G401 (cell line): ENCODE results near the gene NPIPB4. TPM values are rescaled to one million over a fixed set of nuclear protein-coding genes. Genes with fewer than 3 reads are reported as not detected.
"Not testable (repeated sequence)": the region's sequence is repeated elsewhere in the genome, so short reads cannot be mapped to it uniquely, and the experiment has no call there.

ENCODE experiments used
- DNase-seq: peaks from one replicate; pipeline ENCODE4 v3.0.0-alpha.2; 2015; ENCODE audit warnings: low spot score
- in situ Hi-C: cut with HindIII; loops from 2 replicates; pipeline ENCODE4 v1.10.0; 2016; ENCODE audit warnings: low sequenced_read_pairs, mixed read lengths
- total RNA-seq: library from RNA; depleted of rRNA; stranded (reverse); fragments of >200 nt; shearing (Covaris generic); gene quantifications from 2 replicates; pipeline ENCODE4 v1.2.3, GENCODE V29; 2014; rRNA removed

The NPIPB4 gene
- total RNA-seq = 7.4 and 14.8 TPM in 2 replicates

GRCh38 chr16:21857656-21858055, at the start of gene NPIPB4:
NPIPB4 (minus strand) TSS chr16:21857756; CDS start chr16:21857378, 378 bp downstream.
- in situ Hi-C loops, DNase-seq: not testable (repeated sequence)

- DNase-seq, in situ Hi-C loops: not testable (repeated sequence)
Measured at GRCh38 chr16:21898998-21899397, 41.4 kb upstream of the NPIPB4 start.

- in situ Hi-C loops, DNase-seq: not testable (repeated sequence)
Measured at GRCh38 chr16:21881988-21882387, 24.4 kb upstream of the NPIPB4 start.

GRCh38 chr16:21837186-21837585, 20.4 kb downstream of the NPIPB4 start:
- DNase-seq, in situ Hi-C loops: not testable (repeated sequence)

- DNase-seq, in situ Hi-C loops: not testable (repeated sequence)
Measured at GRCh38 chr16:21836334-21836733, 21.2 kb downstream of the NPIPB4 start.

GRCh38 chr16:21835747-21836146, 21.8 kb downstream of the NPIPB4 start:
- DNase-seq, in situ Hi-C loops: not testable (repeated sequence)

DNA sequence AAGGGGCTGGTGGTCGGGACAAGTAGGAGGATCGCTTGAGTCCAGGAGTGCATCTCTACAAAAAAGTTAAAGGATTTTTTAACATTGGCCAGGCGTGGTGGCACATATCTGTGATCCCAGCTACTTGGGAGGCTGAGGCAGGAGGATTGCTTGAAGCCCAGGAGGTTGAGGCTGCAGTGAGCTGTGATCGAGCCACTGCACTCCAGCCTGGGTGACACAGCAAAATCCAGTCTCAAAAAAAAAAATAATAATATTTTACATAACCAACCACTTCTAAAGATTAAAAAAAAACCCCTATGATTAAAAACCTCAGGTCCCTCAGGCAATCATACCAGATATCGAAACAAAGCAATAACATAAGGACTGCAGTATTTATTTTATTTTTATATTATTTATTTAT, 23.3 kb downstream of the NPIPB4 start:
- in situ Hi-C loops, DNase-seq: not testable (repeated sequence)

GRCh38 chr16:21829929-21830328, 27.6 kb downstream of the NPIPB4 start:
- in situ Hi-C loops, DNase-seq: not testable (repeated sequence)

GRCh38 chr16:21826067-21826706, 31.4 kb downstream of the NPIPB4 start:
- in situ Hi-C loops, DNase-seq: not testable (repeated sequence)

DNA sequence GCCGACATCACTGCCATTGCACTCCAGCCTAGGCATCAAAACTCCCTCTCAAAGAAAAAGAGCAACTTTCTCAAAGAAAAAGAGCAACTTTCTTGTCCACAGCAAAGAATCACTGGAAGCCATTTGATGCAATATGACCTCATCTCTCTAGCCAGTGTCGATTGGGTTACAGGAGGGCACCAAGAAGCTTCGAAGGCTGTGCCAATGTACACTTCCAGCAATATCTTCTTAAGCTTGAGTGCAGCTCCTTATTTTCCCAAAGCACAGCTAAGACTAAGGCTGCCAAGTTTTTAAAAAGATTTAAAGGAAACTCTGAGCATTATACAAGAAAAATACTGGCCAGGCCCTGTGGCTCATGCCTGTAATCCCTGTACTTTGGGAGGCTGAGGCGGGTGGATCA, 32.0 kb downstream of the NPIPB4 start:
- DNase-seq = not testable (repeated sequence)

DNA sequence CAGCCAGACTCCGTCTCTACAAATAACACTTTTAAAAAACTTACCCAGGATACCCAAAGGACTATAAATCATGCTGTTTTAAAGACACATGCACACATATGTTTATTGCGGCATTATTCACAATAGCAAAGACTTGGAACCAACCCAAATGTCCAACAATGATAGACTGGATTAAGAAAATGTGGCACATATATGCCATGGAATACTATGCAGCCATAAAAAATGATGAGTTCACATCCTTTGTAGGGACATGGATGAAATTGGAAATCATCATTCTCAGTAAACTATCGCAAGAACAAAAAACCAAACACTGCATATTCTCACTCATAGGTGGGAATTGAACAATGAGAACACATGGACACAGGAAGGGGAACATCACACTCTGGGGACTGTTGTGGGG, 34.3 kb downstream of the NPIPB4 start:
- DNase-seq, in situ Hi-C loops: not testable (repeated sequence)

More for the DNA sequence above, 32.0 kb downstream of the NPIPB4 start:
- in situ Hi-C loops = not testable (repeated sequence)

DNA sequence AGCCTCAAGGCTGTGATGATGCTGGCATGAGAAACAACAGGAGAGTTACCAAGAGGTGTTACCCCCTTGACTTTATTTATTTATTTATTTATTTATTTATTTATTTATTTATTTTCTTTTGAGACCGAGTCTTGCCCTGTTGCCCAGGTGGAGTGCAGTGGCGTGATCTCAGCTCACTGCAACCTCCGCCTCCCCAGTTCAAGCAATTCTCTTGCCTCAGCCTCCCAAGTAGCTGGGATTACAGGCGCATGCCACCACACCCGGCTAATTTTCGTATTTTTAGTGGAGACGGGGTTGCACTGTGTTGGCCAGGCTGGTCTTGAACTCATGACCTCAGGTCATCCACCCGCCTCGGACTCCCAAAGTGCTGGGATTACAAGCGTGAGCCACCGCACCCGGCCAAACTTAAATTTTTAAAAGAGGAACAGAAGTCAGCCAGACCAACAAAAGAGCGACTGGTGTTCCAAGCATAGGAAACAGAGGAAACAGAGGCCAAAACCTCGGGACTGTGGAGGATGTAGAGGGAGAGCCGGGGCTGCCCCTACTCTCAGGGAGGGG, 36.6 kb downstream of the NPIPB4 start:
- DNase-seq, in situ Hi-C loops: not testable (repeated sequence)

DNA sequence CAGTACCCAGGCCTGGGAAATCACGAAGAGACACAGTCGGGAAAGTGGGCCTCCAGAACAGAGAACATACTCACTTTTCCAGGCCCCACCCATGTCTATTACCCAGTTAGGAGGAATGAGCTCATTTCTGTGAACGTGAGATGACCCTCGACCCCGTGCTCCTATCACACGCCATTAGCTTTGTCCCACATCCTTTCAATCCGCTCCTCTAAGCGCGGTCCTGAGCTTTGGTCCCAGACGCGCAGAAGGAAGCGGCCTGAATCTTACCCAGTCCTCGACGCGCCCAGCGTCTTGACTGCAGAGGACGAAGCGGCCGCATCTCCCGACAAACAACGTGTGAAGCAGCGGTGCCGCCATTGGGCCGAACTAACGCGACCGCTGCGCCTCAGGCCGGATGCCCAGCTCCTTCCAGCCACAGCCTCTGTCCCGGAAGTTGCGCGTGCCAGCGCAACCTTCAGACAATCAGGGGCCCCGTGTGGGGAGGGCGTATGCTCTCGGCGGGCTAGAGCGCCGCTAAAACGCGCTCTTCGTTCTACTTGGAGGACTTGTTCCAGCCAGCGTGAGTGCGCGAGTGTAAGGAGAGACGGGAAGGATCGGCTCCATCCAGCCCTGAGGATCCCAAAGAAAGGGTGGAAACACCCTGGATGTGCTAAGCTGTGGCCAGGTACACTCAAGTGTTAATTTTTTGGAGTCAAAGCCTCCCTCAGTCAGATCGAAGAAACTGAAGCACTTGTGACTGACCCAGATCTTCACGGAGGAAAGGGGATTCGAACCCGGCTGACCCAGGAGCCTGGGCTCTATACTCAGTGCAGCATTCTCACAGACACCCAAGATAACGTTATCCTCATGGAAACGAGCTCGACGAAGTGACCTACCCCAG, 37.3 kb downstream of the NPIPB4 start:
- in situ Hi-C loops = not testable (repeated sequence)
- DNase-seq = peak; percentile 79

DNA sequence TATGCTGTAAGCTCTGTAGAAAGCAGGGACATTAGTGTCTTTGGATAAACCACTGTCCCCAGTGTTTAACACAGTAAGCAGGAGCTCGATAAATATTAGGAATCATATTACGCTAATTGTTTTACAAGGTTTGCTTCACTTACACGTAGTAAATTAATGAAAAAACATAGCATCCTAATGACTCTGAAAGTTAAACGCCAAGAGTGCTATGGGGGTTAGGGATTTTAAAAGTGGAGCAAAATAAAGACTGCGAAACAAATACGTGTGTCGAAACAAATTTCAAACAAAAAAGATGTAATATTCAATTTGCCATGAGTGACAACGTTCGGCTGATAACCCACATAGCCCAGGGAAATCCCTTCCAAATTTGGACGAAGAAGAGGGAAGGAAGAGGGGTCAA, 37.9 kb downstream of the NPIPB4 start:
- in situ Hi-C loops, DNase-seq: not testable (repeated sequence)

- DNase-seq, in situ Hi-C loops: not testable (repeated sequence)
Measured at GRCh38 chr16:21817012-21817411, 40.5 kb downstream of the NPIPB4 start.

DNA sequence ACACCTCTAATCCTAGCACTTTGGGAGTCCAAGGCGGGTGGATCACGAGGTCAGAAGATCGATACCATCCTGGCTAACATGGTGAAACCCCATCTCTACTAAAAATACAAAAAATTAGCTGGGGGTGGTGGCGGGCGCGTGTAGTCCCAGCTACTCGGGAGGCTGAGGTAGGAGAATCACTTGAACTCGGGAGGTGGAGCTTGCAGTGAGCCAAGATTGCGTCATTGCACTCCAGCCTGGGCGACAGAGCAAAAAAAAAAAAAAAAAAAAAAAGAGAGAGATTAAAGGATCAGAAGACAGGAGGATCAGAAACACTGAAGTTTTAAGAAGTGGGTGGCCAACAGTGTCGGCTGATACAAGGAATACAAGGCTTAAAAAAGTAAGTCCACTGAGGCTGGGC, 41.9 kb downstream of the NPIPB4 start:
- in situ Hi-C loops, DNase-seq: not testable (repeated sequence)

DNA sequence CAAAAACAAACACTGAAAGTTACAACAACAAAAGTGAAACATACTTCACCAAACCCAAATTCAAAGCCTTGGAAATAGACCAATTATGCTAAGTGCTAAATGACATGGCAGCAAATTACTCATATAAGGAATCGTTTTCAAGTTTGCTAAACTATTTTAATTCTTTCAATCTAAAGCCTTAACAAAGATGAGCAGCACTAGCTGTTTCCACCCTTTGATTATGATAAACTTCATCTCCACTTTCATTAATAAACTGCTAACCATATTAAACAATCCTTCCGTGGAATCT, 55.2 kb downstream of the NPIPB4 start:
- in situ Hi-C loops, DNase-seq: not testable (repeated sequence)

GRCh38 chr16:21801538-21802374, 55.8 kb downstream of the NPIPB4 start:
- DNase-seq = peak; percentile 55
- in situ Hi-C loops = not testable (repeated sequence)

DNA sequence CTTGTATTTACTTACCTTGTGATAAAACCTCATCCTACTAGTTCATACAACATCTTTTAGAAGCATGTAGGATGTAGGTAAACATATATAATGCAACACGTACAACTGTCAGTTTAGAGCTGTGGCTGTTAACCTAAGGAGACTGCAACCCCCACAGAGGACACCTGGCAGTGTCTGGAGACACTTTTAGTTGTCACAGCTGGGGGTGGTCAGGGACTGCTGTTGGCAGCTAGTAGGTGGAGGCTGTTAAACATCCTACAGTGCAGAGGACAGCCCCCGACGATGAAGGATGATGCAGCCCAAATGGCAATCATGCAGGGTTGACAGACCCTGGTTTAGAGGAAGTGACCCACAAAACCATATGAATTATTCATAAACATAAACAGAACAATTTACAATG, 59.0 kb downstream of the NPIPB4 start:
- DNase-seq, in situ Hi-C loops: not testable (repeated sequence)
